ENCODE measurements around the gene SH3BP4.

- TF ChIP-seq GATA2 (IDR thresholded peaks at IDR 0.05; ENCODE audit: low read depth, low read length) (no peak), GATA3 (IDR thresholded peaks at IDR 0.05; ENCODE audit: low read depth, low read length) (no peak)
Measured at GRCh38 chr2:234991793-234992192, 40.0 kb downstream of the SH3BP4 start.

All from SH-SY5Y (cell line).